Mesothelial cell of epicardium (in vitro differentiated cells): ENCODE data around the gene PNPLA7. TPM values are rescaled to one million over a fixed set of nuclear protein-coding genes. Genes with fewer than 3 reads are reported as not detected.

Experiments
- DNase-seq, 2 experiments: peaks; one replicate each; pipeline ENCODE4 v3.0.0; 2021; ENCODE audit warnings: low spot score in 2 of 2; ENCODE audit not compliant: unreplicated experiment in 2 of 2
- H3K27ac Mint-ChIP-seq: 2 replicates; pipeline ENCODE4 v1.8.0; 2021; ENCODE audit warnings: mixed read lengths
- H3K27me3 Mint-ChIP-seq: 2 replicates; pipeline ENCODE4 v1.8.0; 2021; ENCODE audit warnings: low read depth, mixed read lengths
- H3K36me3 Mint-ChIP-seq: 2 replicates; pipeline ENCODE4 v1.8.0; 2021; ENCODE audit warnings: mixed read lengths
- H3K4me1 Mint-ChIP-seq: 2 replicates; pipeline ENCODE4 v1.8.0; 2021; ENCODE audit warnings: mixed read lengths
- H3K4me3 Mint-ChIP-seq: 2 replicates; pipeline ENCODE4 v1.8.0; 2021; ENCODE audit warnings: mild to moderate bottlenecking, moderate library complexity, mixed read lengths
- H3K9me3 Mint-ChIP-seq: 2 replicates; pipeline ENCODE4 v1.8.0; 2021; ENCODE audit warnings: mixed read lengths
- CTCF ChIP-seq: fragments of 200-600 bp; sonication (generic); IDR thresholded peaks from one replicate; pipeline ENCODE4 v1.5.0; 2021; ENCODE audit warnings: antibody characterized with exemption; ENCODE audit not compliant: unreplicated experiment
- total RNA-seq: library from RNA; stranded (reverse); gene quantifications from 3 replicates; pipeline ENCODE4 v1.2.1, GENCODE V29; 2021

Gene PNPLA7
- total RNA-seq, 1 donor from 2014 or later = 5.7 TPM

GRCh38 chr9:137580209-137580953 is 30.2 kb upstream of the PNPLA7 start:
- no peak for TF ChIP-seq CTCF
- no peak overlapping the region for H3K4me3 Mint-ChIP-seq

GRCh38 chr9:137579259-137579604 is 29.0 kb upstream of the PNPLA7 start:
- no peaks in the 10 kb centered on the region for H3K9me3 Mint-ChIP-seq
- H3K4me1 Mint-ChIP-seq = peaks cover 21% of the 10 kb centered on the region
- H3K27me3 Mint-ChIP-seq = no peaks in the 10 kb centered on the region
- no peak for TF ChIP-seq CTCF
- H3K4me3 Mint-ChIP-seq = peak overlapping the region; percentile 78
- H3K36me3 Mint-ChIP-seq = peaks cover 10% of the 10 kb centered on the region
- no peak for DNase-seq
- H3K27ac Mint-ChIP-seq = peak overlapping the region; percentile 12

More at GRCh38 chr9:137580209-137580953, 30.2 kb upstream of the PNPLA7 start:
- Mint-ChIP-seq H3K27ac (peak overlapping the region; percentile 25), H3K36me3 (peaks cover 11% of the 10 kb centered on the region), H3K9me3 (no peaks in the 10 kb centered on the region), H3K27me3 (no peaks in the 10 kb centered on the region), H3K4me1 (peaks cover 21% of the 10 kb centered on the region)
- no peak for DNase-seq

- no peaks in the 10 kb centered on the region for H3K9me3 Mint-ChIP-seq
- H3K4me1 Mint-ChIP-seq = peaks cover 21% of the 10 kb centered on the region
- DNase-seq = peak; percentile 92 to 97
- peak; percentile 89 for TF ChIP-seq CTCF
- peak within 1 kb of the TSS; percentile 81 for H3K27ac Mint-ChIP-seq
- peaks cover 10% of the 10 kb centered on the region for H3K36me3 Mint-ChIP-seq
- peak within 1 kb of the TSS; percentile 78 for H3K4me3 Mint-ChIP-seq
- H3K27me3 Mint-ChIP-seq = no peaks in the 10 kb centered on the region
Observed at GRCh38 chr9:137578518-137579258, 28.5 kb upstream of the PNPLA7 start, which contains the start of gene DPH7. Gene DPH7, minus strand, starts transcription at chr9:137578925. Its CDS starts 148 bp downstream, at chr9:137578777.

GRCh38 chr9:137575716-137576411 is 25.7 kb upstream of the PNPLA7 start:
- H3K4me1 Mint-ChIP-seq = peaks cover 21% of the 10 kb centered on the region
- no peaks in the 10 kb centered on the region for H3K9me3 Mint-ChIP-seq
- H3K36me3 Mint-ChIP-seq = peaks cover 13% of the 10 kb centered on the region
- peak overlapping the region; percentile 25 for H3K27ac Mint-ChIP-seq
- no peak for TF ChIP-seq CTCF
- DNase-seq = no peak
- H3K27me3 Mint-ChIP-seq = no peaks in the 10 kb centered on the region
- peak overlapping the region; percentile 26 for H3K4me3 Mint-ChIP-seq

GRCh38 chr9:137575364-137575715 is 25.1 kb upstream of the PNPLA7 start:
- H3K27me3 Mint-ChIP-seq = no peaks in the 10 kb centered on the region
- H3K9me3 Mint-ChIP-seq = no peaks in the 10 kb centered on the region
- H3K27ac Mint-ChIP-seq = no peak overlapping the region
- H3K4me1 Mint-ChIP-seq = peaks cover 19% of the 10 kb centered on the region
- peaks cover 18% of the 10 kb centered on the region for H3K36me3 Mint-ChIP-seq
- no peak for DNase-seq
- TF ChIP-seq CTCF = no peak
- H3K4me3 Mint-ChIP-seq = no peak overlapping the region
